GM23338 (cell line): ENCODE results near the gene VDR. TPM values are rescaled to one million over a fixed set of nuclear protein-coding genes. Genes with fewer than 3 reads are reported as not detected.

Experiments
- CREB1 ChIP-seq: fragments of 250-450 bp; sonication (Bioruptor Pico); IDR thresholded peaks from 2 replicates; pipeline ENCODE4 v1.5.0; 2020; ENCODE audit warnings: low read depth, mild to moderate bottlenecking, moderate library complexity
- ETS1 ChIP-seq: IDR thresholded peaks from 2 replicates; pipeline ENCODE4 v1.6.1; 2016; ENCODE audit warnings: antibody characterized with exemption
- EZH2phosphoT487 ChIP-seq: fragments of 200-600 bp; sonication (generic); IDR thresholded peaks from one replicate; pipeline ENCODE4 v1.8.1; 2018; ENCODE audit warnings: antibody characterized with exemption; ENCODE audit not compliant: unreplicated experiment
- NANOG ChIP-seq: IDR thresholded peaks from 2 replicates; pipeline ENCODE4 v1.6.1; 2016; ENCODE audit warnings: antibody characterized with exemption, borderline replicate concordance
- POLR2AphosphoS5 ChIP-seq: IDR thresholded peaks from 2 replicates; pipeline ENCODE4 v1.6.1; 2016; ENCODE audit warnings: antibody characterized with exemption, low read depth
- REST ChIP-seq: IDR thresholded peaks from one replicate; pipeline ENCODE4 v1.6.1; 2018; ENCODE audit warnings: antibody characterized with exemption; ENCODE audit not compliant: unreplicated experiment
- STAT1 ChIP-seq: IDR thresholded peaks from one replicate; pipeline ENCODE4 v1.6.1; 2016; ENCODE audit warnings: antibody characterized with exemption; ENCODE audit not compliant: unreplicated experiment
- ZNF331 ChIP-seq: fragments of 250-450 bp; sonication (Bioruptor Pico); IDR thresholded peaks from 2 replicates; pipeline ENCODE4 v1.5.0; 2020; ENCODE audit warnings: low read depth, mild to moderate bottlenecking, moderate library complexity
- ZNF462 ChIP-seq: fragments of 250-450 bp; sonication (Bioruptor Pico); IDR thresholded peaks from 2 replicates; pipeline ENCODE4 v1.5.0; 2020; ENCODE audit warnings: mild to moderate bottlenecking, moderate library complexity
- polyA plus RNA-seq: library from polyadenylated mRNA; unstranded; fragments of >200 nt; fragmentation: Nextera tagmentation; extraction: Ambion mirVana; gene quantifications from 2 replicates; pipeline ENCODE4 v1.2.1, GENCODE V29; 2016
- total RNA-seq: library from RNA; depleted of rRNA; stranded (reverse); fragments of >200 nt; shearing (Covaris generic); gene quantifications from 2 replicates; pipeline ENCODE4 v1.2.3, GENCODE V29; 2014

Gene VDR
- total and polyA plus RNA-seq, 2 experiments from 2014 or later, result 0.37 to 1.4 TPM

GRCh38 chr12:47927346-47927745 is 22.6 kb upstream of the VDR start (continued):
- no peak for TF ChIP-seq ZNF462
- no peak for TF ChIP-seq POLR2AphosphoS5
- no peak for TF ChIP-seq REST
- TF ChIP-seq NANOG, result no peak
- TF ChIP-seq CREB1, result no peak
- no peak for TF ChIP-seq STAT1
- TF ChIP-seq EZH2phosphoT487, result no peak
- TF ChIP-seq ETS1, result no peak
- TF ChIP-seq ZNF331 (CRISPR knock-in tag), result no peak
